GM21576 (cell line): ENCODE data around the gene CDCA4.
"Not testable (repeated sequence)": the region's sequence is repeated elsewhere in the genome, so short reads cannot be mapped to it uniquely, and the experiment has no call there.

Source experiments
- ATAC-seq: cut with Tn5 transposase; IDR thresholded peaks from one replicate; pipeline ENCODE4 v1.9.1; 2021; ENCODE audit warnings: mild to moderate bottlenecking, moderate library complexity; ENCODE audit not compliant: unreplicated experiment

Gene CDCA4

DNA sequence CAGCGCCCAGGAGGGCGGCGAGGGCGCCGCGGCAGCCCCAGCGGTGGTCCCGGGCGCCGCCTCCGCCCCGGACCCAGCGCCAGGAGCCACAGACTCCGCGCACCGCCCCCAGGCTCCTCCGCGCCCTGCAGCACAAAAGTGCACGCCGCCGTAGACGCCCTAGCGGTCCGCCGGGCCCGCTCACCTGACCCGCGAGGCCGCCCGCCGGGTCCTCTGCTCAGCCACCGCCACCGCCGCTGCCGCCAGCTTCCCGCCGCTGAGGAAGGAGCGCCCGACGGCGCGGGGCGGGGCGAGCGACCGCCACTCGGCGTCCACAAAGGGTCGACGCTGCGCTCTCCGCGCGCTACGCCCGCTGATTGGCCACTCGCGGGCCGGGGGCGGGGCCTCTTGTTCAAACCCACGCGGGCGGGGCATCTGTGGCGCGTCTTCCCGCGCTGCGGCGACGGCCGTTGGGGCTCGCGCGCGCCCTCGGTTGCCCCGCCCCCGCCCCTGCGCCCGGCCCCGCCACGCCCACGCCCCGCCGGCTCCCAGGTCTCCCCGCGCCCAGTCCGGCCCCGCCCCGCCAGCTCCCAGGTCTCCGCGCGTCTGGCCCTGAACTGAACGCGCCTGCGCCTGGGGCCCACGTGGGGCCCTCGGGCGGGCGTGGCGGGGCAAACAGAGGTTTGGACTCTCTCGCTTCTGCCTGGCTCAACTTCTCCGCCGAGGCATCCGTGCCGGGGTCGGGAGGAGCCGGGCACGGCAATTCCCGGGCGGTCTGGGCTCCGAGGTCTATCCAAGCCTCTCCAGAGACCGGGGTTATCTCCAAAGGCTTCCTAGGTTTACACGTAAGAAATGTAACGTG is at the start of gene CDCA4:
Gene CDCA4 (minus strand): TSS at position 269 of the 841 bp plus-strand sequence. CDS start 9,154 bp downstream, outside the sequence.
- peak; percentile 72 for ATAC-seq

- peak; percentile 25 for ATAC-seq
Measured at GRCh38 chr14:105069871-105070759, 49.2 kb upstream of the CDCA4 start.

DNA sequence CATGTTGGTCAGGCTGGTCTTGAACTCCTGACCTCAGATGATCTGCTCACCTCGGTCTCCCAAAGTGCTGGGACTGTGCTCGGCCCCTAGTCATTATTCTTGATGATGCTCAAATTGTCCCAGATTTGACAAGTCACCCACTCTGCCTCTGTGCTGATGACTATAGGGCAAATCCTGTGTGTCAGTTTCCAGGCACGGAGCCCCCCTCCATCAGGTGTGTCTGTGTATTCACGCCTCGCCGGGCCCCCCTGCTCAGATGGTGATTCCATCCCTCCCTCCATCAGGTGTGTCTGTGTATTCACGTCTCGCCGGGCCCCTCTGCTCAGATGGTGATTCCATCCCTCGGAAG is 48.6 kb upstream of the CDCA4 start:
- ATAC-seq: no peak

DNA sequence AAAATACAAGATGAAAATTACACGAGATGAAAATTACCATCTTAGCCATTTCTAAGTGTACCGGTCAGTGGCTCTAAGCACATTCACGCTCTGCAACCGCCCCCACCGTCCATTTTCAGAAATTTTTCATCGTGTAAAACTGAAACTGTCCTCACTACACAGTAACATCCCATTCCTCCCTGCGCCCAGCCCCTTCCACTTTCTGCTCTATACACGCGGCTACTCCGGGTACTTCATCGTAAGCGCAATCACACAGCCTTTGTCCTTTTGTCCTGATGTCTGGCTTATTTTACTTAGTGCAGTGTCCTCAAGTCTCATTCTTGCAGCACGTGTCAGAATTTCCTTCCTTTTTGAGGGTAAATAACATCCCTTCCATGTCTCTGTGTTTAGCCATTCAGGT is 47.9 kb upstream of the CDCA4 start:
- ATAC-seq: no peak

DNA sequence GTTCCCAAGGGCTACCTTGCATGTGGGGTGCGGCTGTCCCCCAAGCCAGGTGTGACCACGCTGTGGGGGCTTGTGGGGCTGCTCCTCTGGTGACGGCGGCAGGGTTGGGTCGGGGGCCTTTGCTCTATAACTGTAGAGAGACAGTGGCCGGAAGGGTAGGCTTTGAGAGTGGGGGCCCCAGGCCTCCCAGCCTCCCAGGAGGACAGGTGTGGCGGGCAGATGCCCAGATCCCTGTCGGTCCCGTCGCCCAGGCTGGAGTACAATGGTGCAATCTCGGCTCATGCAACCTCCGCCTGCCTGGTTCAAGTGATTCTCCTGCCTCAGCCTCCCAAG is 47.1 kb upstream of the CDCA4 start:
- ATAC-seq: no peak

DNA sequence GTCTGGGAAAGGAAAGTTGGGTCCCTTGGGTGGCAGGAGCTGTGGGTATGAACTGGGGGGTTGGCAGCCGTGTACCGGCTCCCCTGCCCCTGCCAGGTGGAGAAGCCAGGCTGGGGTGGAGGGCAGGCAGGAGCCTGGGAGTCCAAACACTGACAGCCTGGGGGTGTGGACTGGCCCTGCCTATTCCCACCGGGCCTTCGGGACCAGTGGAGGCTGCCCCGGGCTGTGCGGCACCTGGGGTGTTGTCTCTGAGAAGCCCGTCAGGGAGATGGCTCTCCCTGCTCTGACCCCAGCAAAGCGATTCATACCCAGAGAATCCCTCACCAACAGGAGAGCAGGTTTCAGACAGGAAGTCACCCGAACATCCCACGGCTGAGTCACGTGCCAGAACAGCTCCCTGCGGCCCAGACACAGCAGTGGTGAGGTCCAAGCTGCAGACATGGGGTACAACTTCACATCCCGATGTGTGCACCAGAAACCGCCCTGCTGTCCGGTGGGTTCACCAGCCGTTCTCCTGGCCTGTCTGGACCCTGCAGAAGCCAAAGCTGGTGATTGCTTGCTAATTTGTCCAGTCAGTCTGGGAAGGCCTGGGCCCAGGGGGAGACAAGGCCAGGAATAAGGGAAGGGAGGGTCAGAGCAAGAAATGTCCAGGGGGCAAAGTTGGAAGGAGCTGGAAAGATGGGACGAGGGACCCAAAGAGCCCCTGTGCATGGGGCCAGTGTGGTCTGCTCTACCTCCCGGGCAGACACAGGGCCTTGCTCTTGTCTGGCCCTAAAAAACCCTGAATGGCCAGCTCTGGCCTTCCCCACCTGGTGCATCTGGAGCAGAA is 46.5 kb upstream of the CDCA4 start:
- ATAC-seq: no peak

DNA sequence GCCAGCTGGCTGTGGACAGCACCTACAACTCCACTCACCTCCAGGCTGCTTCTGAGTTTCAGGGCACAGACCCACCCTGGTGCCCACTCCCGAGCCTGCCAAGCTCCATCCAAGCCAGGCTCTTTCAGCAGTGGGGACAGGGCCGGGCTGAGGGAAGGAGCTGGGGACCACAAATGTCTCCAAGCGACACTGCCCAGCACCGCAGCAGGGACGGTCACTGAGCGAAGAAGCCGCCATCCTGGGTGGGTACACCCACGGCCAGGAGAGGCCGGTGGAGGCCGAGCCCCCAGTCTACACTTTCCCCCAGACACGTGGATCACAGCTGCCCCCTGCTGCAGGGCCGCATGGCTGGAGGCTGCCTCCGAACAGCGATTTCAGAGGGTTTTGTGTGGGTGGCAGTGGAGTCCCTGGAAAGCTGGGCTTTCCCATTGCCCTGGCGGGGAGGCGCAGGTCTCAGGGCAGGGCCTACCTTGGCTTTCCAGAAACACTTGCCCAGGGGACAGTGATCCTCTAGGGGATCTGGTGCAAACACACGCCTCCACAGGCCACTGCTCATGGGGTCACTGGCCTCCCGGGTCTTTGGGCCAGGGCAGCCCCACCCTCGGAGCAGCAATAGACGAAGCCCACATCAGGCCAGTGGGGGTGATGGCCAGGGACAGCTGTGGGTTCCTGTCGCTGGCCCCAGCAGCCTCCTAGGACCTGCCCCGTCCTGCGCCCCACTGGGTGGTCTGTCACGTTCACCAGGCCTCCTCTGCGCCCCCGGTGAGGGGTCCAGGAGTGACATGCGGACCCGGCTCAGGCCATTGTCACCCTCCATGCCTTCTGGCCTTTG is 45.6 kb upstream of the CDCA4 start:
- no peak for ATAC-seq

DNA sequence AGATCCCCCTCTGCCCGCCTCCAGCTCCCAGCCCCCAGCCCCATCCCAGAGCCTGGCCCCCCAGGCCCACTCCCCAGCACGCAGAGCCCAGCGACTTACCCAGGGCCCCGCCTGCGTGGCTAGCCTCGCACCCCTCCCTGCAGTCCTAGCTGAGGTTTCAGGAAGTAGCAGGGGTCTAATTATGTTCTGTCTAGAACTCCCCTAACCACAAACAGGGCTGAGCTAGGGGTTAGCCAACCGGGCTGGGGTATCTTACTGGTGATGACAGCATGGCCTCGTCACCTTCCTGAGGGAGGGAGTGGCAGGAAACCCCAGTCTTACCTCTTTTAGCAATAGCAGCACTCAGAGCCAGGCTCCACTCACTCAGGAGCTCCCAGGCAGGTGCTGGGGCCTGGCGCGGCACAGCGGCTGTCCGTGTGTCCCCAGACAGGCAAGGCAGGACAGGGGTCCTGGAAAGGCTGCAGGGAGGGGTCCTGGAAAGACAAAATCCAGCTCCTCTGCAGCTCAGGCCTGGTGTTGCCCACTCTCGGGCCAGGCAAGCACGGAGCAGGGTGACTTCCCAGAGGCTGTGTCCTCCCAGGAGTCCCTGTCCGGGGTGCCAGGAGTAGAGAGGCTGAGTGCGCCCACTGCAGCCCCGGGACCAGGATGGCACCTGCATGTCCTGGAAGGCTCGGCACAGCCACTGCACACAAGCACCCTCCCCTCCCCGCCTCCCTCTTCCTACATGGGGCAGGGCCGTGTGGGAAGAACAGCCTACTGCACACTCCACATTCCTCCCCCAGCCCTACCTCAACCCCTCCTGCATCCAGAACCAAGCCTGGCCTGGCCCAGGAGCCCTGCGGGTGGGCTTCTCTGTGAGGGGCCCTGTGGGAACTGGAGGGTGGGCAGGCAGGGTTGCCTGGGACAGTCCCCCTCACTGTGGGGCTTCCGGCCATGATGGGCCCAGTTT is 44.7 kb upstream of the CDCA4 start, which contains the start of gene GPR132:
Gene GPR132 (minus strand): TSS at position 151 of the 949 bp plus-strand sequence. CDS start 10,010 bp downstream, outside the sequence.
- ATAC-seq: peak; percentile 51

DNA sequence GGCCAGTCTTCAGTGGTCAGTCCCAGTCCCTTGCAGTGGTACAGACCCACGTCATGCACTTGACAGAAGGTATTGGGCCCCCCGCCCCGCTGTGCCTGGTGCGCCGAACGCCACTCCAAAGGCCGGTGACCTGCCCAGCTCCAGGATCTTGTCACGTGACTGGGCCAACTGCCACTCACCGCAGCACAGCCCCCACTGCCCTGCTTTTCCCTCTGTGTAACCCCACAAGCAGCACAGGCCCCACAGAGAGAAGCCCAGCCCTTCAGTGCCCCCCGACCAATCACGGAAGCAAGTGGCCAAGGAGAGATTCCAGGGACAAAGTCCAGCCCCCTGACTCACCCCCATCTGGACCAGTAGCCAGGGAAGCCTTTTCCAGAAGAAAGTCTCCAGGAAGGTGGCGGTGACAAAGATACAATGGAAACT is 43.8 kb upstream of the CDCA4 start:
- ATAC-seq: no peak

- no peak for ATAC-seq
Measured at GRCh38 chr14:105064001-105064400, 43.1 kb upstream of the CDCA4 start.

- ATAC-seq: not testable (repeated sequence)
Measured at GRCh38 chr14:105063506-105063905, 42.6 kb upstream of the CDCA4 start.

DNA sequence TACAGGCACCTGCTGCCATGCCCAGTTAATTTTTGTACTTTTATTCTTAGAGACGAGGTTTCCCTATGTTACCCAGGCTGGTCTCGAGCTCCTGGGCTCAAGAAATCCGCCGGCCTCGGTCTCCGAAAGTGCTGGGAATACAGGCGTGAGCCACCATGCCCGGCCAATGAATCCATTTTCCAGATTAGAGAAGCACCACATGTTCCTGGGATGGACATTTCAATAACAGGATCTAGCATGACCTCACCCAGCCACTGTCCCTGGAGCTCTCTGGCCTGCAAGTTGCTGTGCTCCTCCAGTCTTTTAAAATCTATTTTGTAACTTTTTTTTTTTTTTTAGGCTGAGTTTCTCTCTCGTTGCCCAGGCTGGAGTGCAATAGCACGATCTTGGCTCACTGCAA is 42.2 kb upstream of the CDCA4 start:
- ATAC-seq: no peak

GRCh38 chr14:105062048-105062433 is 41.2 kb upstream of the CDCA4 start:
- no peak for ATAC-seq

DNA sequence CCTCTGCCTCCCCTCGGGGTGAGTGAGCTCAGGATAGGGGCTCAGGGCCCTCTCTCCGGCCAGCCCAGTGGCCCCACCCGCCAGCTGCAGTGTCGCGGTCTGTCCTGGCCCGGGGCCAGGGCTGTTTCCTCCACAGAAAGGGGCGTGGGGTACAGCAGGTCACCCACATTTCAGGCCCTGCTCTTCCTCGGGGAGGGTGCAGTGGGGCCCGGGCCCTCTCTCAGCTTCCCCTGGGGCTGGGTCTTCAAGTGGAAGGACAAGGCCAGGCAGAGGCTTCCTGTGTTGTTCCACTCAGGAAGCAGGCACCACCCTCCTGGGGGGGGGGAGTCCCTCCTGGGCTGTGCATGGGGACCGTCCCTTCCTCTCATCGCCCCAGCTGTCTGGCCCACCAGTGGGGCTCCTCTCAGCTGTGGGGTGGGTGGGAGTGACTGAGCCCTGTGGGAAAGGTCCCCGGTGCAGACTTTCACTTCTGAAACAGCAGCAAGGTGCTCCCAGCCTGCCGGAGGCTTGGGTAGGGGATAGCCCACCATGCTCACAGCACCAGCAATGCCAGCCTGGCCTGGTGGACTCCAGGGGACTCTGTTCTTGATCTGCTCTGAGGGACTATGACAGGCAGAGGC is 40.7 kb upstream of the CDCA4 start:
- no peak for ATAC-seq

- no peak for ATAC-seq
Measured at GRCh38 chr14:105060751-105061427, 40.0 kb upstream of the CDCA4 start.

GRCh38 chr14:105059925-105060565 is 39.2 kb upstream of the CDCA4 start:
- ATAC-seq: no peak
